Measurements from ENCODE around the gene SPATA25. TPM values are rescaled to one million over a fixed set of nuclear protein-coding genes. Genes with fewer than 3 reads are reported as not detected.
"Not testable (repeated sequence)": the region's sequence is repeated elsewhere in the genome, so short reads cannot be mapped to it uniquely, and the experiment has no call there.

SPATA25 gene
- total RNA-seq, 1 donor from 2014 or later, result 0.76 TPM

DNA sequence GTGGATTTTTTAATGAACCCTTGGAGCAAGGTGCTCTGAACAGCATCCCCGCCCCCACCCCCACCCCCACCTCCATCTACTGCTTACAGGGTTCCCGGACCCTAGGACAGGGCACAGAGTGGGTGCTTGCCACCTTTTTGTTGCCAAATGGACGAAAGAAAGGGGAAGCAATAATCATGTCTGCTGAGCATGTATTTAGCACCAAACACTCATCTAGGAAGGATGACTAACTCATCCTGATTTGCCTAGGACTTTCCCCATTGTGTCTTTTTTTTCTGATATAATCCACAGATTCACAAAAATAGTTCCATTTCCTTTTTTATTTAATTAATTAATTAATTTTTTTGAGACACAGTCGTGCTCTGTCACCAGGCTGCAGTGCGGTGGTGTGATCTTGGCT, 25.7 kb upstream of the SPATA25 start:
- no peak for ATAC-seq

DNA sequence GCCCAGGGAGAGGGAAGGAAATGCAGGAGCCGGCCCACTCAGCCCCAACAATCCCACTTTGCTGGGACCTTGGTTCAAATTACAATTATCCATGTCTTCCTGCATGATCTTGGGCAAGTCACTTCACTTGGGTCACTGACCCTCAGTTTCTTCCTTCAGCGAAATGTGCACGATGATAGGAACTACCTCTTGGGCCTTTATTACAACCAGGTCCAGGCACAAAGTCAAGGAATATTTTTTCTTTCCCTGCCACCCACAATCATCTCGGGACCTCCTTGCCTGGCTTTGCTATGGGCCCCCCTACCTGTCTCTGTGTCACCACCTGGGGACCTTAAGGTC, 24.9 kb upstream of the SPATA25 start:
- ATAC-seq, result no peak

DNA sequence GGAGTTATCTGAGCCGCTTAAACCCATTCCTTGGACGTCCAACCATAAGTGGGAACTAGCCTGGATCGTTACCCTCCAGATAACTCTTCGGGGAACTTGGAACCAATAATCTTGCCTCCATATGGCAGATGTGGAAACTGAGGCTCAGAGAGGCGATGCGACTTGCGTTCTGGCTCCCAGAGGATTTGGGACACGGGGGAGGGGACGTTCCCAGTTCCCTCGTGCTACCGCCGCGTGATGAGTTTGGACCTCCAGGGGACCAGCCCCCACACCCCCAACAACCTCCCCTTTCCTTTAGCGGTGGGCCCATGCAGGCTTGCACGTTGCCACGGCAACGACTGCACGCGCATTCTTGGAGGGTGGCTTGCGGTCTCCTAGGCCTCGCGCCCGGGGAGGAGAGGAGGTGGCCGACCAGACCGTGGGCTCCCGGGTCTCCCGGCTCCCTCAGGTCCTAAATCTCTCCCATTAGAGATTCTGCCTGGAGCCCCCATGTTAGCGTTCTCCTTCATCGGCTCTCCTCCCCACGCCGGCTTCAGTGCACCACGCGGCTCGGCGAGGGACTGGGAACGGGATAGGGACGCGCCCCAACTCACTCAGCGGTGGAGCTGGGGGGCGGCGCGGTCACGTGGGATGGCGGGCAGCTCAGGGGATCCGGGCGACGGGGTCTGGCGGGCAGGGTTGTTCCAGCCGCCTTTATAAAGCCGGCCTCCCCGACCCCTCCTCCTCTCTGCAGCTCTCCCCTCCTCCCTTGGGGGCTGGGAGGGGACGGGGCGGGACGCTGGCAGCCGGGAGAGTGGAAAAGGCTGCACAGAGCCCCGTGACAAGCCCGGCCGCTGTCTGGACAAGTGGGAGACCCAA, 24.3 kb upstream of the SPATA25 start, which contains the start of gene PLTP:
Gene PLTP (minus strand): TSS at position 670 of the 858 bp plus-strand sequence. CDS start 703 bp downstream, outside the sequence.
- peak; percentile 15 for ATAC-seq

DNA sequence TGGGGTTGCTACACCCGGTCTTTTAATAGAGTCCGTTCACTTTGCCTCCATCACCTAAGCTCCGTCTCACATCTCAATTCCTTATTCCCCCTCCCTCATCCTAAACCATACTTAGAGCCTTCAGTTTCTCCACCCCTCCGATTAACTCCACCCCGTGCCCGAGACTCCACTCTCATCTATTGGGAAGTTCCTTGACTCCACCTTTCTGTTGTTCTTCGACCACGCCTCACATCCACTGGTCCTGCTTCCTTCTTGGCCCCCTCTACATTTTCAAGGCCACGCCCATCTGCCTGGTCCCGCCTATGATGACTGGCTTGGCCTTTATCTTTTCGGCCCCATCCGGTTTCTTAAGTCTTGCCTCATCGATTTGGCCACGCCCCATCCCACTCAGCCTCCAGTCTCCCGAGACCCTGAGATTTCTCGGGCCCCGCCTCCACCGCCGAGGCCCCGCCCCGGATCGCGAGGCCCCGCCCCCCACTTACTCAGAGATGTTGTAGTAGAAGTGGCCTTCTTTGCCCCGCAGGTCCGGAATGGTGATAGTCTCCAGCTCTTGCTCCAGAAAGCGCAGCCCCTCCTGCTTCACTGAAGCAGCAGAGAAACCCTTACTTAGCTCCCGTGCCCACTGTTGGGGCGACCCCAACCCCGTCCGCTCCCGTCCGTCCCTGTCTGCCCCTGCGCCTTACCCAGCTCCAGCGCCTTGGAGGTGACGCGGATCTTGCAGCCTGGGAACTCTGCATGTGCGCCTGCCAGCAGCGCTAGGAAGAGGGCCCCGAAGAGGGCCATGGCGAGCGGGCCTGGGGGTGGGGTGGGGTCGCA, 23.5 kb upstream of the SPATA25 start:
- peak; percentile 94 for ATAC-seq

DNA sequence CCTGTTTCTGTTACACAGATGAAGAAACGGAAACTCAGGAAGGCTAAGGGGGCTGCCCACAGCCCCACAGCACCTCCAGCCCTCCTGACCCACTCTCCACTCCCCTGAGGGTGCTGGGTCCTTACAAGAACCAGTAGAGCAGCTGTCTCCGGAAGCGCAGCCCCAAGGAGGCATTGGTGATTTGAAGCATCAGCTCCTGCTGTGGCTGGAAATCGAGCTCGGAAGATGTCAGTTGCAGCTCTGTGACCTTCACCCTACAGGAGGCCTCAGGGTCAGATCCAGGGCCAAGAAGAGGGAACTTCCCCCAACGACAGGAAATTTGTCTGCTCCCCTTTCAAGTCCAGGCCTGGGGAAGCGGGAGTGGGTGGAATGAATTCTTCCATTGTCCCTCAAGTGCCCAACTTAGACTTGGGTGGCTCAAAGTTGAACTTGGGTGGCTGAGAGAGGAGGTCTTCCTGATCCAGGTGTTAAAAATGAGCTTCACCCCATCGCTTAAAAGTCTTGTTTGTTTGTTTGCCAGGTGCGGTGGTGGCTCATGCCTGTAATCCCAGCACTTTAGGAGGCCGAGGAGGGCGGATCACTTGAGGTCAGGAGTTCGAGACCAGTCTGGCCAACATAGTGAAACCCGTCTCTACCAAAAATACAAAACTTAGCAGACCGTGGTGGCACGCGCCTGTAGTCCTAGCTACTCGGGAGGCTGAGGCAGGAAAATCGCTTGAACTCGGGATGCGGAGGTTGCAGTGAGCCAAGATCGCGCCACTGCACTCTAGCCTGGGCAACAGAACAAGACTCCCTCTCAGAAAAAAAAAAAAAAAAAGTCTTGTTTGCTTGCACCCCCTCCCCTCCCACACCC, 22.6 kb upstream of the SPATA25 start:
- no peak for ATAC-seq

DNA sequence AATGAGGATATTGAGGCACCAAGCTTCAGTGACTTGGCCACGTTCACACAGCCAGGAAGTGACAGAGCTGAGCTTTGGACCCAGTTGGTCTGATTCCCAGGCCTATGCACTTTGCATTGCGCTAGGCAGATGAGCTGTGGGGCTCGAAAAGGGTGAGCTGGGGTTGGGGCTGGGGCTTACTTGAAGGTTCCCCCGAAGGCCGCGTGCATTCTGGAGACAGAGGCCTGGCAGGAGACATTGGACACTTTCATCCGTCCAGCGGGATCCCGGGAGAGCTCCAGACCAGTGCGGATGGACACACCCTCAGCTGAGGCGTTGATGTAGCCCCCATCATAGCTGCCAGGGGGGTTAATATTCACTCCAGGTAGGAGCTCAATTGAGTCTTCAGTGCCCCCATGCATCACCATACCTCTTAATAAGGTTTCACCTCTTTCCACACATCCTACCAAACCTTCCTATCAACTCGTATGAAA, 21.9 kb upstream of the SPATA25 start:
- ATAC-seq, result no peak

DNA sequence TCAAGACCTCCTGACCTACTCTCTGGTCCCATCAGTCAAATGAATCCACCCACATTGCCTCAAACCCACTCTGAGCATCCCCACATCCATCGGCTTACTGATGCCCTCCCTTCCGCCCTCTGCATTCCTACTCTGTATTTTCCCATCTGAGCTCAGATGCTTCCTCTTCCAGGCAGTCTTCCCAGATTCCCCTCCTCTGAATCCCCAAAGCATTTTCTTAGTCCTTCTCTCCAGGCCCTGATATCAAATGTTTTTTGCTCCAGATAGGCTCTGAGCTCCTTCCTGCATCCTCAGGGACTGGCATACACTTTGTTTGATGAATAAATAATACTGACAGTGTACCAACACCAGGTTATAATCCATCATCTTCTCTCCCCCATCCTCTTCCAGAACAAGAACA, 20.7 kb upstream of the SPATA25 start:
- no peak for ATAC-seq

DNA sequence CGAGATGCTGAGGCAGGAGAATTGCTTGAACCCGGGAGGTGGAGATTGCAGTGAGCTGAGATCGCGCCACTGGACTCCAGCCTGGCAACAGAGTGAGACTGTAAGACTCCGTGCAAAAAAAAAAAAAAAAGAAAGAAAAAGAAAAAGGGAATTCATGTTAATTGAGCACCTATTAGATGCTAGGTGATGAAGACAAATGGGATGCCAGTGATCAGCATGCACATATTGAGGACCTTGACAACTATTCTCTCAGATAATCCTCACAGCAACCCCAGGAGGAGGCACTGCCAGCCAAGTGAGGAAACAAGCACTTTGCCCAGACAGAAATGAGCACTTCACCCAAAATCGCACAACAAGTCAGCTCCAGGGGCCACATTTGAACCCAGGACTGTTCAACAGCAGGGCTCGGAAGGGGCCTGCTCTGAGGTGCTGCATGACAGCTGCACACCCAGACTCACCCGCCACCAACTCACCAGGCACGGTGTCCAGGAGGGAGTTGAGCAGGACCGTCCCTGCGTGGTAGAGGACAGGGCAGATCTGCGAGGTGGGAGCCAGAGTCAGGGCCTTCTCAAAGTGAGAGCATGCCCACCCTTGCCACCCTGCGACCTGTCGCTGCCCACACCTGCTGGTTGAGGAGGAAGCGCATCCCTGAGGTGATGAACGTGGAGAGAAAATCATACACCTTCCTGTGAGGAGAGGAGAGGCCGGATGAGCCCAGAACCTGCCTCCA, 20.0 kb upstream of the SPATA25 start:
- no peak for ATAC-seq

DNA sequence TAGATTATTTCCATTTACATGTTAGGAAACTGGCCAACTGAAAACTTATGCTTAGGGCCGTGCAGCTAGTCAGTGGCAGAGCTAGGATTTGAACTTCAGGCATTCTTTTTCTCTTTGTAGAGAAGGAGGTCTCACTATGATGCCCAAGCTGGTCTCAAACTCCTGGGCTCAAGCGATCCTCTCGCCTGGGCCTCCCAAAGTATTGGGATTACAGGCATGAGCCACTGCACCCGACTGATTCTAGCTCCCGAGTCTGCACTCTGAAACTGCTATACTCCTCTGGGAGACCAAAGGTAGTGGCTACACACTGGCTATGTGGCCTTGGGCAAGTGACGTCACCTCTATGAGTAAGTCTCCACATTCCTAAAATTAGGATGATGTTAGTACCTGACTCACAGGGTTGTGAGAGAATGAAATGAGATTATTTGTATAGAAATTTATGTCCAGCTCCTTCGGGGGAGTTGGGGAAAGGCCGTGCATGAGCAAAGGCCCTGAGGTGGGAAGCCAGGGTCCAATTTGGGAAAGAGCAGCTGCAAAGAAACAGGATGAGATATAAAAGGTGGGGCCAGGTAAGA, 18.2 kb upstream of the SPATA25 start:
- ATAC-seq, result peak; percentile 60

DNA sequence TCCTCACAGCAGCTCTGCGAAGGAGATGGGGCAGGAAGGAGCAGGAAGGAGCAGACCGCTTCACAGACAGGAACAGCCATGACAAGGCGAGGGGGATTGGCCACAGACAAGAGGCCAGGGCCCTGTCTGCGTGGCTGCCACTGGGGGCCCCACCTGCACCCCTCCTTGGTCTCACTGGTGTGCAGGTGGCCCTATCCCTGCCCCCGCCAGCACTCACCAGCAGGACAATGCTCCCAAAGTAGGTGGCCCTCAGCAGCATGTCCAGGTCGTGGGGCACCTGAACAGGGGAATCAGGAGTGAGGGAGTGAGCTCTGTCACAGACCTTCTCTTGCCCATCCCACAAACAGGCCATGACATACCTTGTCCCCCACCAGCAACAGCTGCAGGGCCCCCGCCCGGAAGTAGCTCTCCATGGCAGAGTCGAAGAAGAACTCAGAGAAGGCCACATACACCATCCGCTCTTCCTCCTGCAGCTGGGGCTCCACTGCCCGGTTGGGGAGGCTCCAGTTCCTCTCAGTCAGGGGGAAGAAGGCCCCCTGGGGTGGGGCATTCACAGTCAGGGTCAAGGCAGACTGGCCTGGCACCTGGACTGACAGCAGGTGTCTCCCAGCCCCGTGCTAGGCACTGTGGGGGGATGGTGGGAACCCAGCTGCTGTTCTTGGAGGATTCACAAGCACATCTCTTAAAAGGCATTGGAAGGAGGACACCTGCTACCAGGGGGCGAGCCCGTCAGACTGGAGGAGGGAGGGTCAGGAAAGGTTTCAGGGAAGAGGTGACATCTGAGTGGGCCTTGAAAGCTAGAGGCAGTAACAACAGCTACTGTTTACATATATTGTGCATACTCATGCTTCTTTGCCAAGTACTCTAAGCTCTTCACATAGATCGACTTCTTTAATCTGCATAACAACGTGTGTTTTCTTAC, 17.4 kb upstream of the SPATA25 start:
- ATAC-seq, result no peak

DNA sequence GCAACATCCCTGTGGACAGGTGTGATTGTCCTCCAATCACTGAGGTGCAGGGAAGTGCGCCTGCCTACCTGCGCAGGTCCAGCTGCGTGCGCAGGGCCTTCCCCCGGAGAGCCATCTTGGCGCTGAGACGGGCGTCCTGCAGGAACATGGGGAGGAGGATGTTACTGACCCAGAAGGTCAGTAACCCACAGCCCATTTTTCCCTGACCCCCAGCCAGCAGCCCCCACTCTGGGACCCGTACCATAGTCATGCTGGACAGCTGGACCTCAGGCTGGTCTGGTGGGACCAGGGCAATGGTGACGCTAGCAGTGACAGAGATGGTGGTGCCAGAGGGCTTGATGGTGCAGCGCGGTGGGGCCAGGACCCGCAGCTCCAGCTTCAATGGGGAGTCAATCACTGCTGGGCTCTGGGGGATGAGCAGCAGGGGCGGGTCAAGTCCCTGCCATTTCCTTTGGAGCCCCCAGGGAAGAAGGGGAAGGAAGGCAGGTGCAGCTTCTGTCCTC, 14.8 kb upstream of the SPATA25 start:
- no peak for ATAC-seq

DNA sequence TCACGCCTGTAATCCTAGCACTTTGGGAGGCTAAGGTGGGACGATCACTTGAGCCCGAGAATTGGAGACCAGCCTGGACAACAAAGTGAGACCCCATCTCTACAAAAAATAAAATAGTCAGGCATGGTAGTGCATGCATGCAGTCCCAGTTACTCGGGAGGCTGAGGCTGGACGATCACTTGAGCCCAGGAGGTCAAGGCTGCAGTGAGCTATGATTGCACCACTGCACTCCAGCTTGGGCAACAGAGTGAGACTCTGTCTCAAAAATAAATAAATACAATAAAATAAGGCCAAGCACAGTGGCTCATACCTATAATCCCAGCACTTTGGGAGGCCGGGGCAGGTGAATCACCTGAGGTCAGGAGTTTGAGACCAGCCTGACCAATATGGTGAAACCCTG, 13.9 kb upstream of the SPATA25 start:
- ATAC-seq, result not testable (repeated sequence)

DNA sequence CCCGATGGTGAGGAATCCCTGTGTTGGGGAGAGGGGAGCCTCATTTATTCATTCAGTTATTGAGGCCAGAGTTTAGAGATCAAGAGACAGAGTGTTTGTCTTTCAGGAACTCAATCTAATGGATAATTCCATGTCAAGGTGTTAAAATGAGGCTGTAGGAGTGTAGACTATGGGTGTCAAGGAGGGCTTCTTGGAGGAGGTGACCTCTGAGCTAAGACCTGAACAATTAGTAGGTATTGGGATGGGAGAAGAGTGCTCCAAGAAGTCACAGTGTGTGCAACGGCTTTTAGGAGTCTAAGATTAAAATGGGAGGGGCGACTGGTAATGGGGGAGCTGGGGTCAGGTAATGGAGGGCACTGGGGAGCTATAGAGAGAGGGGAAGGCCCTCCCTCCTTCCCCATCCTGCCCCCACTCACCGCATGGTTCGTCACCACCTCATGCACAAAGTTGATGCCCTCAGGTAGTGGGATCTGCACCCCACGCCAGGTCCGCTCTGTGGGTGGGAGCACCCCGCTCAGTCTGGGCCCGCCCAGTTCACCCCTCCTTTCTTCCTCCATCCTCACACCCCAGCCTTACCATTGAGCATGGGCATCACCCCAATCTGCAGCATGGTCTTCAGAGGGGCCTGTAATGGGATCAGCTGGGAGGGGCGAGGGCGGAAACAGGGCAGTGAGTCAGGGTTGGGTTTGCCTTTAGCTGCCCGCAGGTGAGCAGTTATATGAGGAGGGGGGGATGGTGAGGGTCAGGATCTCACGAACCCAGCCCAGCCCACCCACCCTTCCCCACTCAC, 11.8 kb upstream of the SPATA25 start:
- peak; percentile 19 for ATAC-seq

DNA sequence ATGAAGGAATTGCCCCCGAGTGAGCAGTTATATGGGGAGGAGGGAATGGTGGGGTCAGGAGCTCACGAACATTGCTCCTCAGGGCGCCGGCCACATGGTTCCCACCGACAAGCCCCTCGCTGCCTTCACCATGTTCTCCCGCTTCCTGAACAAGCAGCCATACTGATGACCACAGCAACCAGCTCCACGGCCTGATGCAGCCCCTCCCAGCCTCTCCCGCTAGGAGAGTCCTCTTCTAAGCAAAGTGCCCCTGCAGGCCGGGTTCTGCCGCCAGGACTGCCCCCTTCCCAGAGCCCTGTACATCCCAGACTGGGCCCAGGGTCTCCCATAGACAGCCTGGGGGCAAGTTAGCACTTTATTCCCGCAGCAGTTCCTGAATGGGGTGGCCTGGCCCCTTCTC, 10.9 kb upstream of the SPATA25 start:
- ATAC-seq, result no peak

DNA sequence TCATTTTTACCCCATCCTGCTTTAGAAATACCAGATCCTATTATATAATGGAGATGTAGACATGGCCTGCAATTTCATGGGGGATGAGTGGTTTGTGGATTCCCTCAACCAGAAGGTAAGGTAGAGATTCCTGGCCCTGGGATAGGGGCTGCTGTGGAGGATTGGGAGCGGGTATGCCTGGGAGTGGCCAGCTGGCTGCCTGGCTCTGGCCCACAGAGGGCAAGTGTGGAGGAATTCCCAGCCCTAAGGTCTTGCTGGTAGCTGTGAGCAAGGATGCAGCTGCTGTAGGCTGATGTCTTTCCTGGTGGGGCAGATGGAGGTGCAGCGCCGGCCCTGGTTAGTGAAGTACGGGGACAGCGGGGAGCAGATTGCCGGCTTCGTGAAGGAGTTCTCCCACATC, 10.3 kb upstream of the SPATA25 start:
- no peak for ATAC-seq

DNA sequence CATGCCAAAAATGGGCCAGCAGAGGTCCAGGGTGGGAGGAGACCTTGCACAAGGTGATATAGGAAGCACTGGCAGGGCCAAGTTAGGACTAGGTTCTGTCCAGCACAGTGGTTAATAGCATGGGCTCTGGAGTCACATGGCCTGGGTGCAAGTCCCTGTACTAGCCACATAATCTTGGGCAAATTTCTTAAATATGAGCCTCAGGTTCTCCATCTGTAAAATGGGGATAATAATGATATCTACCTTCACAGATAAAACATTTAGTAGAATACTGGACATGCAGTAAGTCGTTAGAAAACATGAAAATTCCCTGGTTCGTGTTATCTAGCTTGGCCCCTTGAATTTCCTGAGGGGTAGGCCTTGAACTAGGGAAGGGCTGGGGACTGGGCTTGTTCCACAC, 9.9 kb upstream of the SPATA25 start:
- ATAC-seq, result no peak

DNA sequence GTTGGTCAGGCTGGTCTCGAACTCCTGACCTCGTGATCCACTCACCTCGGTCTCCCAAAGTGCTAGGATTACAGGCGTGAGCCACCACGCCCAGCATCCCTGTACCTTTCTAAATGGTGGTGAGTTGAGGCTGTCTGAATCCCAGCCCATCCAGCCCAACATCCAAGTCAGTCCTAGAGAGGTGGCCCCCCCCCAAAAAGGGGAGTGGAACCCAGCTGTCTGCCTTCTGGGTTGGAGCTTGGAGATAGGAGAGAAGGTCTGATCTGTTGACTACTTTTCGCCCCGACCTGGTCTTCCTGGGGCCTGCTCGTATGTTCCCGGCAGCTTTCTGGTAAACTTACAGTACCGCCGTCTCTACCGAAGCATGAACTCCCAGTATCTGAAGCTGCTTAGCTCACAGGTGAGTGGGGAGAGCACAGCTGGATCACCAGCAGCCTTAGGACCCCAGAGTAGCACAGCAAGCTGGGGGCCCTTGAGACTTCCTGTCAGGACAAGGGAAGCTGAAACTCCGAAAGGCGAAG, 9.3 kb upstream of the SPATA25 start:
- no peak for ATAC-seq

DNA sequence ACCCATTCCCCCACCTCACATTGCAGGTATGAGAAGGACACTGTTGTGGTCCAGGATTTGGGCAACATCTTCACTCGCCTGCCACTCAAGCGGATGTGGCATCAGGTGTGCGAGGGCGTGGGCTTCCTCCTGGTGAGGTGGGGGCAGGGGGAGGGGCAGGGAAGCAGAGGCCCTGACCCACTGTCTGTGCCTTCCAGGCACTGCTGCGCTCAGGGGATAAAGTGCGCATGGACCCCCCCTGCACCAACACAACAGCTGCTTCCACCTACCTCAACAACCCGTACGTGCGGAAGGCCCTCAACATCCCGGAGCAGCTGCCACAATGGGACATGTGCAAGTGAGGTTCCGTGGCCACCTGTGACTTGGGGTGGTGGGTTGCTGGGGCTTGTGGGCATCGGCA, 7.4 kb upstream of the SPATA25 start:
- ATAC-seq, result no peak

DNA sequence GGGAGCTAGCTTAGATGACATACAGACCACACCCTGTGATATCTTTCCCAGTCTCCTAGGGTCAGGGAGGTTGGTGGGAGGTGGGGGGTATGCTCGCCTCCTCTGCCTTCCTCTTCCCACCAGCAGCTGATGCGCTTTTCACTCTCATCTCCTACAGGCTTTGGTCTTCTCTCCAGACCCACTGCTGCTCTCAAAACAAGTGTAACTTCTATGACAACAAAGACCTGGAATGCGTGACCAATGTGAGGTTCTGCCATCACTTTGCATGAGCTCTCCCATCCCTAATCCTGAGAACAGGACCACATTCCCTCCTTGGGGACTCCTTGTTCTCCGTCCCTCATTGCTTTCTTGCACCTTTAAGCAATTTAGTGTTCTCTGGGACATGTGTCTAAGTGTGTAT, 6.4 kb upstream of the SPATA25 start:
- ATAC-seq, result no peak
